GM18873 (cell line): Measurements from ENCODE around the gene AFAP1L2.

Experiments
- ATAC-seq: cut with Tn5 transposase; IDR thresholded peaks from one replicate; pipeline ENCODE4 v1.9.1; 2021; ENCODE audit warnings: mild to moderate bottlenecking, moderate library complexity, moderate number of reproducible peaks; ENCODE audit not compliant: unreplicated experiment, low FRiP score

The AFAP1L2 gene

DNA sequence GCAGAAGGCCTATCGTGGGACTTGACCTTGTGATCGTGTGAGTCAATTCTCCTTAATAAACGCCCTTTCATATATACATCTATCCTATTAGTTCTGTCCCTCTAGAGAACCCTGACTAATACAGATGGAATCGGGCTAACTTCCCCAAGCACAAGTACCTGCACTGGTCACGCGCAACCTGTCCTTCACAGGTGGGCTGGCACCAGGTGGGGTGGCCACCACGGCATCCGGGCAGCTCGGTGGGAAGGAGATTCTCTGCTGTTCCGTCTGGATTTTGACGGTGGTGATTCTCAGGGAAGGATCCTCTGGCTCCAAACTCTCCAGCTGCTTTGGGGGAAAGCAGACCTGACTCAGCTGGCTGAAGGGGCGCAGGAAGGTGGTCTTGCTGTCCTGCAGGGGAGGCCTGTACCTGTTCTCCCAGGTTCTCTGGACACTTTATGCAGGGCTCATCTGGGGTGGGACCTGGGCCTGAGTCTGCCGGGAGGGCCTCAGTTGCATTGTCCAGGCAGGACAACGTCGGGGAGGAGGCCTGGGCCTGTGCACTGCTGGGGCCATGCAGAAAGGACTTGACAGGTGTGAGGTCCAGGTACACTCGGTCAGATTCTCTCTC lies 104.2 kb downstream of the AFAP1L2 start:
- ATAC-seq, result no peak

GRCh38 chr10:114297136-114297705 lies 107.1 kb downstream of the AFAP1L2 start:
- no peak for ATAC-seq

- ATAC-seq, result no peak
Measured at GRCh38 chr10:114295393-114295792, 108.9 kb downstream of the AFAP1L2 start.

DNA sequence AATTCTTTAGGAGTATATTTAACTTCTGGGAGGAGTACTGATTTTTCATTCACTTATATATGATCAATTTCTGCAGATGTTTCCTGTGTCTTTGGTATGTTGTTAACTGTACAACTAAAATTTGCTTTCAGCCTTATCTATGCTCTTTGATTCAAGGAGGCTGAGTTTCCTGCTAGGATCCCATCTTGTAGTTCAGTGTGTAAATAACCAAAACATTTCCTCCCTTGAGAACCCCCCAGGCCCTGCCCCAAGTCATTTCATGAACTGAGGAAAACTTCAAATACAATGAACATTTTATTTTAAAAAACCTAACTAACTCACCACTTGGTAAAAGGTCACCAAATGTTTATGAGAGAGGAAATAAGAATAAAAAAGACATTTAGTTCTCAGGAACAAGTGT lies 109.8 kb downstream of the AFAP1L2 start:
- no peak for ATAC-seq

- ATAC-seq, result no peak
Measured at GRCh38 chr10:114293075-114293474, 111.2 kb downstream of the AFAP1L2 start.

DNA sequence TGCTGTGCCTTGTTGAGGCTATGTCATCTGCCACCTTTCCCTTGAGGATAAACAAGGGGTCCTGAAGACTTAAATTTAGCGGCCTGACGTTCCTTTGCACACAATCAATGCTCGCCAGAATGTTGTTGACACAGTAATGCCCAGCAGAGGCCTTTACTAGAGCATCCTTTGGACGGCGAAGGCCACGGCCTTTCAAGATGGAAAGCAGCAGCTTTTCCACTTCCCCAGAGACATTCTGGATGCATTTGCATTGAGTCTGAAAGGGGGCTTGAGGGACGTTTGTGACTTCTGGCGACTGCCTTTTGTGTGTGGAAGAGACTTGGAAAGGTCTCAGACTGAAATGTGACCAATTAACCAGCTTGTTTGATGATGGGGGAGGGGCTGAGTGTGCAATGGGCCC lies 112.8 kb downstream of the AFAP1L2 start:
- ATAC-seq, result no peak

- no peak for ATAC-seq
Measured at GRCh38 chr10:114291076-114291475, 113.2 kb downstream of the AFAP1L2 start.

GRCh38 chr10:114290038-114290437 lies 114.3 kb downstream of the AFAP1L2 start:
- ATAC-seq, result no peak

- ATAC-seq, result no peak
Measured at GRCh38 chr10:114289096-114289436, 115.2 kb downstream of the AFAP1L2 start.

DNA sequence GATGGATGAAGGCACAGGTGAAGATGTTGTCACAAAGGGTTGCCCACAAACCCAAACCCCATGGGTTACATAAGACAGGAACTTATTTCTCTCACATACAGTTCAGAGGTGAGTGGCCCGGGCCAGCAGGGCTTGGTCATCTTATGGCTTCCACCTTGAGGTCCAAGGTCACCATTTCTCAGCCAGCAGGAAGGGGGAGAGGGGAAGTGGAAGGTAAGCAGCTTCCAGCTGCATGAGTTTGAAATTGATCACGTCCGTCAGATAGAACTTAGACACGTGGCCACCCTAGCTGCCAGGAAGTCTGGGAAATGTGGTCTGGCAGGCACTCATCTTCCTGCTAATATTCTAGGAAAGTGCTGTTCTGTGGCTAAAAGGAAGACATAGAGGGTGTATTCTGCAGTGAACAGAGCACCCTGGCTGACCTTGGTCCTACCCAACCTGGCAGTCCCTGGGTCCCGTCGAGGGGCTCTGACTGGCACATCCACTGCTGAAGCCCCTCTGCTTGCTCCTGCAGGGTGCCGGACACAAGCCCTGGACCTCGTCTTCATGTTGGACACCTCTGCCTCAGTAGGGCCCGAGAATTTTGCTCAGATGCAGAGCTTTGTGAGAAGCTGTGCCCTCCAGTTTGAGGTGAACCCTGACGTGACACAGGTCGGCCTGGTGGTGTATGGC lies 115.7 kb downstream of the AFAP1L2 start:
- no peak for ATAC-seq

DNA sequence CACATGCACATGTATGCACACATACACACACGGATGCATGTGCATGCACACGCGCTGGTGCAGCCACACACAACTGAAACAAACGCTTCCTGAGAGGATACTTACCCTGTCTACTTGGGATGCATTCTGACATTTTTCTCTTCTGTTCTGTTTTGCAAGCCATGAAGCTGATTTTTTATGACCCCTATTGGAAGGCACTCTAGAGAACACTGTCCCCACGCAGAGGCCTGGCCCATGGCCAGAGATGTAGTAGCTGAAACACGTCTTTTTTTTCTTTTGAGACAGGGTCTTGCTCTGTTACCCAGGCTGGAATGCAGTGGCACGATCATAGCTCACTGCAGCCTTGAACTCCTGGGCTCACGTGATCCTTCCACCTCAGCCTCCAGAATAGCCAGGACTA lies 117.4 kb downstream of the AFAP1L2 start:
- no peak for ATAC-seq

GRCh38 chr10:114285961-114286441 lies 118.3 kb downstream of the AFAP1L2 start:
- ATAC-seq, result no peak

GRCh38 chr10:114284346-114285071 lies 119.8 kb downstream of the AFAP1L2 start:
- ATAC-seq, result no peak

DNA sequence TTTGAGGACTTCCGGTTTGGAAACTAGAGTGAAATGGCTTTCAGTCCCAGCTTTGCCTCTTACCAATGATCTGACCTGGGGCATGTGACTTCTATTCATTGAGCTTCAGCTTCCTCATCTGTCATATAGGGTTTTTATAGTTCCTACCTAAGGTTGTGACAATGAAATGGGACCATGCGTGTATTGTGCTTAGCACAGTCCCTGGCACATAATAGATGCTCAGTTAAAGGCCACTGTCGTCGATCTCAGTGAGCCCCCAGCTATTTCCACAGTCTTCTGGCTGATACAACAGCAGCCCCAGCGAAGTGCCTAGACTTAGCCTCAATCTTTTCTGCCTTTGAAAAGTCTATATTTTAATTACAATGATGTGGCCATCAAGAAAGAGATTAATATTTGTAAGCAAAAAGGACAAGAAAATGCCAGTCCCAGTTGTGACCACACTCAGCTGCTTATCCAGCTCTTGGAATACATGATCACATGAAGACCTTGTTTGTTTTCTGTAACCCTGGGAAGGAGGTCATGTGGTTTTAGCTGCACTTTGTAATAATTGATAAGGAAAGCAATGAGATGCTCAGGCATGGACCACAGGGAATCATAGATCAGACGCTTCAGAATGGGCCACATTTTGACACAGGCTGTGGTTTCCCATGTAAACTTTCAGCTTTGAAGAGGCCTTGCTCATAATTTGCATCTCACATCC lies 120.6 kb downstream of the AFAP1L2 start:
- no peak for ATAC-seq

GRCh38 chr10:114283091-114283490 lies 121.2 kb downstream of the AFAP1L2 start:
- no peak for ATAC-seq

DNA sequence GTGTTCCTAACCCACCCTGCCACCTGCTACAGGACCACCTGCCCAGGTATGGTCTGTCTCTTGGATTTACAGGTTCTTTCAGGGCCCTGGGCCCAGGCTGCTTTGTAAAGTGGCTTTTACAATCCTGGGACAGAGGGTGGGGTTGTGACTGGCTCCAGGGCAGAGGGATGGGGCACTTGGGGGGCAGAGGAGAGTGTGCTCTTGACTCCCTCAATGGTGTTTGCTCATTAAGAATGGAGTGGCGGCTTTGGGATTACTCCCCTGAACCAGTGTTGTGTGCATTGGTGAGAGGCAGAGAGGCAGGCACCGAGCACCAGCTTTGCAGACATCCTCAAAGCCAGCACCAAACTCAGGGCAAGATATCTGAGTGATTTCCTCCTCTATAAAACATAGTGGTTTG lies 121.8 kb downstream of the AFAP1L2 start:
- no peak for ATAC-seq

GRCh38 chr10:114281461-114281860 lies 122.8 kb downstream of the AFAP1L2 start:
- ATAC-seq, result no peak

GRCh38 chr10:114281006-114281405 lies 123.3 kb downstream of the AFAP1L2 start:
- no peak for ATAC-seq

DNA sequence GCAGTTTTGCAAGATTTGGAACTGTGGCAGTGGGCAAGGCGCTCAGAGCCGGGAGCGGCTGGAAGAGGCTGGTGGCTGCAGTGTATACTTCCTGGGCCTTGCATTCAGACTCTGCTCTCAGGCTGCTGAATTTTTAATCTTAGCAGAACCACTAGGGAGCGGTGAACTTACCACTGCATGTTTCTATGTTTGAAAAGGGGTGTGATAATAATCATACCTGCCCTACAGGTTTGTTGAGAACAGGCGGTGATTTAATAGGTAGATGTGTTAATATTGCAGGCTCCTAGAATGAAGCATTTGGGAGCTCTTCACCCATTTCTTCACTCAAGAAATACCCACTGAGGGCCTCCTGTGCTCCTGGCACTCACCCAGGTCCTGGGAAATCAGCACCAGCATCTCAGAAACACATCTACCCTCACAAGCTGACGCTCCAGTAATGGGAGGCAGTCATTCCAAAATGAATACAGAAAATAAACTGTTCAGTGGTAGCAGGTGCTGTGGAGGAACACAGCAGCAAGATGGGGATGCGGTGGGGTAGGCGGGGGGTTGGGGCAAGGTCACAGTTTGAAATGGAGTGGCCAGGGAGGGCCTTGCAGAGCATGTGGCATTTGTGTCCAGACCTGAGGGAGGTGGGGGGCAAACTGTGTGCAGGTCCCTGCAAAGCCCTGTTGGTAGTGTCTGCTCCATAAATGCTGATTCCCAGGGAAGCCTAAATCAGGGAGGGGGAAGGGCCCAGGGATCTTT lies 124.2 kb downstream of the AFAP1L2 start:
- ATAC-seq, result no peak

DNA sequence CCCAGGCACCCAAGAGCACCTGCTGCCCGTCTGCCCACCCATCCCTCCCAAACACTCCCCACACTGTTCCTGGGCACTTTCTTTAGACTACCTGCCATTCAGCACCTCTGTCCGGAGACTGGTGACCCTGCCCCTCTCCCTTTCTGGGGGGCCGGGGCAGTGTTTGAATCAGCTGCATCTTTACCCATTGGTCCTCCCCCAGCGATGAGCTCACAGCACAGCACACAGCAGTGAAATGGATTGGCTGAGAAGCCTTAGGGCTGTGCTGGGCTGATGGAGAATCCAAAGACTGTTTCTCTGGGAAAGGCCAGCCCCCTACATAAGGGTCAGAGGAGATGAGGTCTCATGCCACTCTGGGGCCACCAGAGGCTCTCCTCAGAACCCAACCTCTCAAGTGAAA lies 125.0 kb downstream of the AFAP1L2 start:
- ATAC-seq, result no peak
